ENCODE results near the gene ODF4. TPM values are rescaled to one million over a fixed set of nuclear protein-coding genes. Genes with fewer than 3 reads are reported as not detected.
A peak's percentile ranks its signal among the peaks of the same experiment; 100 is the strongest.
"Not testable (repeated sequence)": the region's sequence is repeated elsewhere in the genome, so short reads cannot be mapped to it uniquely, and the experiment has no call there.

Gene ODF4
- total and polyA plus RNA-seq, 3 donors from 2014 or later = 5.3 to 34.0 (median 7.7) TPM

DNA sequence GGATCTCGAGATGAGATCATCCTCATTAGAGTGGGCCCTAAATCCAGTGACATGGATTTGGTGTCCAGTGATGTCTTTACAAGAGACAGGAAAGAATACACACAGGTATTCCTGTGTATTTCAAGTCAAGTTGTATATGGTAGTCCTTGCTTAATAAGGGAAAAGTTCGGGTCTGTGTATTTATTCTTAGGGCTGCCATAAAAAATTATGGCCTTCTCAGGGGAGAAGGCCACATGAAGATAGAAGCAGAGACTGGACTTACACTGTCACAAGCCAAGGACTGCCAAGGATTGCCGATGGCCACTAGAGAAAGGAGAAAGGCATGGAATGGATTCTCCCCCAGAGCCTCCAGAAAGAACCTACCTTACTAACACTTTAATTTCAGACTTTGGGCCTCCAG lies 28.6 kb downstream of the ODF4 start:
- Histone ChIP-seq H3K36me3 (ENCODE audit: low read depth, missing control alignments) (no peaks in the 10 kb centered on the region), H3K27me3 (no peaks in the 10 kb centered on the region), H3K9me3 (no peaks in the 10 kb centered on the region), H3K4me1 (no peaks in the 10 kb centered on the region), H3K27ac (no peak overlapping the region), H3K4me3 (no peak overlapping the region)
- 72 to 93% methylated on average over 3 of the region's 3 CpGs for WGBS, 2 donors
- intact Hi-C loops (cut with DNase I; ENCODE audit: low total_unique reads) = no loop called here
- TF ChIP-seq, protein P1, sequence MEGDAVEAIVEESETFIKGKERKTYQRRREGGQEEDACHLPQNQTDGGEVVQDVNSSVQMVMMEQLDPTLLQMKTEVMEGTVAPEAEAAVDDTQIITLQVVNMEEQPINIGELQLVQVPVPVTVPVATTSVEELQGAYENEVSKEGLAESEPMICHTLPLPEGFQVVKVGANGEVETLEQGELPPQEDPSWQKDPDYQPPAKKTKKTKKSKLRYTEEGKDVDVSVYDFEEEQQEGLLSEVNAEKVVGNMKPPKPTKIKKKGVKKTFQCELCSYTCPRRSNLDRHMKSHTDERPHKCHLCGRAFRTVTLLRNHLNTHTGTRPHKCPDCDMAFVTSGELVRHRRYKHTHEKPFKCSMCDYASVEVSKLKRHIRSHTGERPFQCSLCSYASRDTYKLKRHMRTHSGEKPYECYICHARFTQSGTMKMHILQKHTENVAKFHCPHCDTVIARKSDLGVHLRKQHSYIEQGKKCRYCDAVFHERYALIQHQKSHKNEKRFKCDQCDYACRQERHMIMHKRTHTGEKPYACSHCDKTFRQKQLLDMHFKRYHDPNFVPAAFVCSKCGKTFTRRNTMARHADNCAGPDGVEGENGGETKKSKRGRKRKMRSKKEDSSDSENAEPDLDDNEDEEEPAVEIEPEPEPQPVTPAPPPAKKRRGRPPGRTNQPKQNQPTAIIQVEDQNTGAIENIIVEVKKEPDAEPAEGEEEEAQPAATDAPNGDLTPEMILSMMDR (IDR thresholded peaks at IDR 0.05) = no peak
- no peak for TF ChIP-seq POLR2A (IDR thresholded peaks at IDR 0.05)
- no peak for DNase-seq

DNA sequence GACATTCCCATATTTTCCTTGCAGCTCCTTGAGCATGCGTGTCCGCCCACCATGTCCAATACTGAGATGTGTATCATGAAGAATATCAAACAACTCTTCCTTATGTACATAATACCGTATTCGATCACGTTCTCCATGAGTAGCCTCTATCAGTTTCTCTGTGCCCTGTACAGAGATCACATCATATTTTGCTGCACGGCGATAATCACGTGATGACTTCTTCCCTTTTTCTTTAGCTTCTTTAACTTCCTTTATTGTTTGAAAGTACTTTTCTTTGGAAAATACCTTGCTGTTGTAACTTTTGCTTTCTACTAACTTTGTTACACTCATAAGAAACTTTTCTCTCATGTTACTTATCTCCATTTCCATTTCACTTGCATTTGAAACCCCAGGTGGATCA lies 30.3 kb downstream of the ODF4 start:
- Histone ChIP-seq H3K27ac (no peak overlapping the region), H3K4me3 (no peak overlapping the region), H3K27me3 (no peaks in the 10 kb centered on the region), H3K4me1 (no peaks in the 10 kb centered on the region), H3K36me3 (ENCODE audit: low read depth, missing control alignments) (no peaks in the 10 kb centered on the region), H3K9me3 (no peaks in the 10 kb centered on the region)
- intact Hi-C loops (cut with DNase I; ENCODE audit: low total_unique reads) = no loop called here
- 90 to 97% methylated on average over 8 of the region's 8 CpGs for WGBS, 2 donors
- TF ChIP-seq, protein P1 (IDR thresholded peaks at IDR 0.05) = no peak
- no peak for TF ChIP-seq POLR2A (IDR thresholded peaks at IDR 0.05)
- no peak for DNase-seq

DNA sequence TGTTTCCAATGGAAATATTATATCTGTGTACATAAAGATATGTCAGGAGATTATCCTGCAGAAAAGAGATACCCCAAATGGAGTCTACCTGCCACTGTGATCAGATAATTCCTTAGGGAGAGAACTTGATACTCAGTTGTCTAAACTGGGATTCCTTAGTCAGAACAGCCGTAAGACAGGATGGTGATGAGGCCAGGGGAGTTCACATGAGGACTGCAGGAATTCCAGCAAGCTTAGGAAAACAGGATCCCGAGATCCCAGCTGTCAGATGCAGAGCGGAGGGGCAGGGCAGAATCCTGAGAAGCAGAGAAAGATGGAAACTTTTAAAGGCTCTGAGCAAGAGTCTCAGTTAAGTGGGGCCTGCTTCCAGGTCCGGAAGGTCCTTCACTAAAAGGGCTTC lies 32.1 kb downstream of the ODF4 start:
- Histone ChIP-seq H3K36me3 (ENCODE audit: low read depth, missing control alignments) (no peaks in the 10 kb centered on the region), H3K27ac (no peak overlapping the region), H3K9me3 (no peaks in the 10 kb centered on the region), H3K4me3 (no peak overlapping the region), H3K4me1 (peaks cover 8% of the 10 kb centered on the region), H3K27me3 (no peaks in the 10 kb centered on the region)
- 69 to 80% methylated on average over 4 of the region's 4 CpGs for WGBS, 2 donors
- intact Hi-C loops (cut with DNase I; ENCODE audit: low total_unique reads) = no loop called here
- TF ChIP-seq, protein P1 (IDR thresholded peaks at IDR 0.05) = no peak
- no peak for TF ChIP-seq POLR2A (IDR thresholded peaks at IDR 0.05)
- DNase-seq = no peak

DNA sequence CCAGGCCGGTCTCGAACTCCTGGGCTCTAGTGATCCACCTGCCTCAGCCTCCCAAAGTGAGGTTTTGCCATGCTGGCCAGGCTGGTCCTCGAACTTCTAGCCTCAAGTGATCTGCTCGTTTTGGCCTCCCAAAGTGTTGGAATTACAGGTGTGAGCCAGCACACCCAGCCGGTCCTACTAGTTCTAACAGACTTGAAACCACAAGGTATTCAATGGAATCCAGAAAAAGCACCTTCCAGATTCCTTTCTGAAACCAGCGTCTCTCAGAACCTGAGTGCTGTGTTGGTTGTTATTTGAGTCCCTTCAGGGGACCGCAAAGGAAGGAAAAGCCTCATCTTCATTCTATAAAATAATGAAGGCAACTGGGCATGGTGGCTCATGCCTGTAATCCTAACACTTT lies 32.8 kb downstream of the ODF4 start:
- peaks cover 13% of the 10 kb centered on the region for H3K4me1 ChIP-seq
- H3K36me3 ChIP-seq (ENCODE audit: low read depth, missing control alignments) = no peaks in the 10 kb centered on the region
- intact Hi-C loops (cut with DNase I; ENCODE audit: low total_unique reads) = no loop called here
- 88% methylated on average over 7 of the region's 7 CpGs for WGBS, 2 donors
- DNase-seq = no peak
- no peak for TF ChIP-seq POLR2A (IDR thresholded peaks at IDR 0.05)
- TF ChIP-seq, protein P1 (IDR thresholded peaks at IDR 0.05) = no peak
- H3K4me3 ChIP-seq = no peak overlapping the region
- no peak overlapping the region for H3K27ac ChIP-seq
- H3K9me3 ChIP-seq = no peaks in the 10 kb centered on the region
- no peaks in the 10 kb centered on the region for H3K27me3 ChIP-seq

DNA sequence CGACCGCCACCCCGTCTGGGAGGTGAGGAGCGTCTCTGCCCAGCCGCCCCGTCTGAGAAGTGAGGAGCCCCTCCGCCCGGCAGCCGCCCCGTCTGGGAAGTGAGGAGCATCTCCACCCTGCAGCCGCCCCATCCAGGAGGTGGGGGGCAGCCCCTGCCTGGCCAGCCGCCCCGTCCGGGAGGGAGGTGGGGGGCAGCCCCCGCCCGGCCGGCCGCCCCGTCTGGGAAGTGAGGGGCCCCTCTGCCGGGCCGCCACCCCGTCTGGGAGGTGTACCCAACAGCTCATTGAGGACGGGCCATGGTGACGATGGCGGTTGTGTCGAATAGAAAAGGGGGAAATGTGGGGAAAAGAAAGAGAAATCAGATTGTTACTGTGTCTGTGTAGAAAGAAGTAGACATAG lies 34.2 kb downstream of the ODF4 start:
- DNase-seq; intact Hi-C loops (cut with DNase I; ENCODE audit: low total_unique reads); H3K9me3 ChIP-seq; H3K36me3 ChIP-seq (ENCODE audit: low read depth, missing control alignments); H3K27ac ChIP-seq; H3K27me3 ChIP-seq: not testable (repeated sequence)
- Histone ChIP-seq H3K4me3 (peak overlapping the region in 1 of 2 donors; percentile 0), H3K4me1 (peaks cover 18% of the 10 kb centered on the region)
- WGBS, 2 donors = 60 to 76% methylated on average over 7 to 26 of the region's 26 CpGs
